ENCODE data around the gene FAM210A.
"Not testable (repeated sequence)": the region's sequence is repeated elsewhere in the genome, so short reads cannot be mapped to it uniquely, and the experiment has no call there.

DNA sequence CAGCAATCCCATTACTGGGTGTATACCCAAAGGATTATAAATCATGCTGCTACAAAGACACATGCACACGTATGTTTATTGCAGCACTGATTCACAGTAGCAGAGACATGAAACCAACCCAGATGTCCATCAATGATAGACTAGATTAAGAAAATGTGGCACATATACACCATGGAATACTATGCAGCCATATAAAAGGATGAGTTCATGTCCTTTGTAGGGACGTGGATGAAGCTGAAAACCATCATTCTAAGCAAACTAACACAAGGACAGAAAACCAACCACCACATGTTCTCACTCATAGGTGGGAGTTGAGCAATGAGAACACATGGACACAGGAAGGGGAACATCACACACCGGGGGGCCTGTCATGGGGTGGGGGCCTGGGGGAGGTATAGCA is 25.2 kb upstream of the FAM210A start:
- TF ChIP-seq POLR2A (IDR thresholded peaks at IDR 0.05; ENCODE audit: low read depth, low read length); CTCF (conservative IDR thresholded peaks at IDR 0.05; ENCODE audit: low read depth, low read length); MXI1 (IDR thresholded peaks at IDR 0.05; ENCODE audit: borderline replicate concordance, low read depth, low read length); RCOR1 (IDR thresholded peaks at IDR 0.05; ENCODE audit: insufficient replicate concordance, low read length); MAFK (IDR thresholded peaks at IDR 0.05; ENCODE audit: low read depth, low read length); FOS (IDR thresholded peaks at IDR 0.05; ENCODE audit: low read depth, low read length); MAZ (IDR thresholded peaks at IDR 0.05; ENCODE audit: borderline replicate concordance, low read depth, low read length); RFX5 (IDR thresholded peaks at IDR 0.05; ENCODE audit: low read depth, low read length); RAD21 (IDR thresholded peaks at IDR 0.05; ENCODE audit: low read length): not testable (repeated sequence)
- TF ChIP-seq, protein P1, sequence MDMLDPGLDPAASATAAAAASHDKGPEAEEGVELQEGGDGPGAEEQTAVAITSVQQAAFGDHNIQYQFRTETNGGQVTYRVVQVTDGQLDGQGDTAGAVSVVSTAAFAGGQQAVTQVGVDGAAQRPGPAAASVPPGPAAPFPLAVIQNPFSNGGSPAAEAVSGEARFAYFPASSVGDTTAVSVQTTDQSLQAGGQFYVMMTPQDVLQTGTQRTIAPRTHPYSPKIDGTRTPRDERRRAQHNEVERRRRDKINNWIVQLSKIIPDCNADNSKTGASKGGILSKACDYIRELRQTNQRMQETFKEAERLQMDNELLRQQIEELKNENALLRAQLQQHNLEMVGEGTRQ (IDR thresholded peaks at IDR 0.05; ENCODE audit: low read depth, low read length) = not testable (repeated sequence)

All from IMR-90 (cell line).